Measurements from ENCODE around the gene RBSN. TPM values are rescaled to one million over a fixed set of nuclear protein-coding genes. Genes with fewer than 3 reads are reported as not detected.
A peak's percentile ranks its signal among the peaks of the same experiment; 100 is the strongest.

RBSN gene
- total RNA-seq, 2 experiments from 2014 or later: 13.5 to 15.0 TPM

DNA sequence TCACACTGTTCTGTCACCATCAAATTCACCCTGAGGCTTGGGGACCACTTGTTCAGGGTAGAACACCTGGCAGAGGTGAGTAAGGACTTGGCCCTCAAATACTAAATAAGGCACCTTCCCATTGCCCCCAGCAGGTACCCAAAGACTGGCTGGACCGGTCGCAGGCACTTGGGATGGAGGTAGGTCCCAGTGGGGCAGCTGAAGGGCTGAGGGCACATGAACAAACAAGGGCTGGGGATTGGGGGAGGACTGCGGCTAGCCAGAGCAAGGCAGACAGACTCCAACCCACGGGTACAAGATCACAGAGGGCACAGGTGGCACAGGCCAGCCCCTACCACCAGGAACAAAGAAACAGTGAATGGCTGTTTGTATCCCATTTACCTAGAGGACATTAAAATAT is 35.7 kb downstream of the RBSN start:
- Mint-ChIP-seq H3K4me1 (peaks cover 31% of the 10 kb centered on the region), H3K27ac (peak overlapping the region; percentile 51), H3K9me3 (ENCODE audit: low read depth) (no peaks in the 10 kb centered on the region), H3K4me3 (peak overlapping the region; percentile 96), H3K27me3 (no peaks in the 10 kb centered on the region), H3K36me3 (ENCODE audit: low read depth) (peaks cover 38% of the 10 kb centered on the region)
- DNase-seq: no peak
- ChIA-PET CTCF (interaction anchor here (2.8 kb wide), 1 partner anchor 12 kb away, joined by 13 read pairs; no protein-coding TSS in a partner anchor), POLR2A (no interaction called here)
- no peak for ATAC-seq
- intact Hi-C loops (cut with DNase I, micrococcal nuclease): loop anchor here in 1 of 2 experiments (10.0 kb wide), 1 partner anchor 658 kb away; the partner anchor contains the start of gene SLC6A6

GRCh38 chr3:15060029-15060428 is 38.9 kb downstream of the RBSN start:
- Mint-ChIP-seq H3K27me3 (no peaks in the 10 kb centered on the region), H3K27ac (no peak overlapping the region), H3K4me1 (peaks cover 43% of the 10 kb centered on the region), H3K36me3 (ENCODE audit: low read depth) (peaks cover 66% of the 10 kb centered on the region), H3K9me3 (ENCODE audit: low read depth) (peaks cover 2% of the 10 kb centered on the region), H3K4me3 (no peak overlapping the region)
- ChIA-PET CTCF (no interaction called here), POLR2A (no interaction called here)
- ATAC-seq (no peak), DNase-seq (no peak)
- intact Hi-C loops (cut with DNase I, micrococcal nuclease): loop anchor here in 1 of 2 experiments (10.0 kb wide), 1 partner anchor 655 kb away; the partner anchor contains the start of gene SLC6A6

- intact Hi-C loops (cut with DNase I, micrococcal nuclease): no loop called here
- Mint-ChIP-seq H3K36me3 (ENCODE audit: low read depth) (peaks cover 65% of the 10 kb centered on the region), H3K27ac (no peak overlapping the region), H3K9me3 (ENCODE audit: low read depth) (peaks cover 2% of the 10 kb centered on the region), H3K27me3 (no peaks in the 10 kb centered on the region), H3K4me3 (no peak overlapping the region), H3K4me1 (peaks cover 40% of the 10 kb centered on the region)
- DNase-seq (no peak), ATAC-seq (no peak)
- ChIA-PET CTCF (no interaction called here), POLR2A (no interaction called here)
Observed at GRCh38 chr3:15056676-15057404, 42.1 kb downstream of the RBSN start.

DNA sequence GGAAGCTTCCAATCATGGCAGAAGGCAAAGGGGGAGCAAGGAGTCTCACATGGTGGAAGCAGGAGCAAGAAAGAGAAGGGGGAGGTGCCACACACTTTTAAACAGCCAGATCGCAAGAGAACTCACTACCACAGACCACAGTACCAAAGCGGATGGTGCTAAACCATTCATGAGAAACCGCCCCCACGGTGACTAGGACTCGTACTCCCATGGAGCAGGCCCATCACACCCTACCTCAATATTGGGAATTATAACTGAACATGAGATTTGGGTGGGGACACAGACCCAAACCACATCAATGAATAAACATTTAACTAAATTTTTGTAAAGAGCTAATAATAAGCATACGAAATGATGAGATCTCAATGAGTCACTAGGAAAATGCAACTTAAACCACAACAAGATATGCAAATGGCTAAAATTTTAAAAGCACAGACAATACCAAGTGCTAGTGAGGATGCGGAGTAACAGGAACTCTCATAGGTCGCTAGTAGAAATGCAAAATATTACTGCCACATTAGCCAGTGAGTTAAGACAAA is 43.9 kb downstream of the RBSN start:
- ATAC-seq (peak; percentile 87), DNase-seq (peak; percentile 78)
- POLR2A ChIA-PET: no interaction called here
- CTCF ChIA-PET: interaction anchor here (0.5 to 1.0 kb wide), 2 partner anchors 56 to 352 kb away, joined by 3 read pairs; no protein-coding TSS in a partner anchor
- H3K9me3 Mint-ChIP-seq (ENCODE audit: low read depth): peaks cover 2% of the 10 kb centered on the region
- H3K27me3 Mint-ChIP-seq: no peaks in the 10 kb centered on the region
- H3K4me3 Mint-ChIP-seq: no peak overlapping the region
- peaks cover 43% of the 10 kb centered on the region for H3K4me1 Mint-ChIP-seq
- intact Hi-C loops (cut with DNase I, micrococcal nuclease): loop anchor here (1.0 to 2.0 kb wide), 2 partner anchors 10 to 44 kb away; partner anchors contain the start of genes MRPS25 (in 1 of the 2) and RBSN (in 1 of the 2)
- peaks cover 70% of the 10 kb centered on the region for H3K36me3 Mint-ChIP-seq (ENCODE audit: low read depth)
- peak overlapping the region; percentile 78 for H3K27ac Mint-ChIP-seq

GRCh38 chr3:15053541-15053940 is 45.4 kb downstream of the RBSN start:
- Mint-ChIP-seq H3K9me3 (ENCODE audit: low read depth) (peaks cover 2% of the 10 kb centered on the region), H3K27me3 (no peaks in the 10 kb centered on the region), H3K27ac (no peak overlapping the region), H3K36me3 (ENCODE audit: low read depth) (peaks cover 59% of the 10 kb centered on the region), H3K4me1 (peaks cover 36% of the 10 kb centered on the region), H3K4me3 (no peak overlapping the region)
- ChIA-PET CTCF (interaction anchor here (1.2 to 1.6 kb wide), 2 partner anchors 12 to 24 kb away, joined by 3 read pairs; partner anchors contain the start of gene MRPS25), POLR2A (no interaction called here)
- intact Hi-C loops (cut with DNase I, micrococcal nuclease): loop anchor here in 1 of 2 experiments (5.0 kb wide), 1 partner anchor 126 kb away; no protein-coding TSS in a partner anchor
- ATAC-seq (no peak), DNase-seq (no peak)

DNA sequence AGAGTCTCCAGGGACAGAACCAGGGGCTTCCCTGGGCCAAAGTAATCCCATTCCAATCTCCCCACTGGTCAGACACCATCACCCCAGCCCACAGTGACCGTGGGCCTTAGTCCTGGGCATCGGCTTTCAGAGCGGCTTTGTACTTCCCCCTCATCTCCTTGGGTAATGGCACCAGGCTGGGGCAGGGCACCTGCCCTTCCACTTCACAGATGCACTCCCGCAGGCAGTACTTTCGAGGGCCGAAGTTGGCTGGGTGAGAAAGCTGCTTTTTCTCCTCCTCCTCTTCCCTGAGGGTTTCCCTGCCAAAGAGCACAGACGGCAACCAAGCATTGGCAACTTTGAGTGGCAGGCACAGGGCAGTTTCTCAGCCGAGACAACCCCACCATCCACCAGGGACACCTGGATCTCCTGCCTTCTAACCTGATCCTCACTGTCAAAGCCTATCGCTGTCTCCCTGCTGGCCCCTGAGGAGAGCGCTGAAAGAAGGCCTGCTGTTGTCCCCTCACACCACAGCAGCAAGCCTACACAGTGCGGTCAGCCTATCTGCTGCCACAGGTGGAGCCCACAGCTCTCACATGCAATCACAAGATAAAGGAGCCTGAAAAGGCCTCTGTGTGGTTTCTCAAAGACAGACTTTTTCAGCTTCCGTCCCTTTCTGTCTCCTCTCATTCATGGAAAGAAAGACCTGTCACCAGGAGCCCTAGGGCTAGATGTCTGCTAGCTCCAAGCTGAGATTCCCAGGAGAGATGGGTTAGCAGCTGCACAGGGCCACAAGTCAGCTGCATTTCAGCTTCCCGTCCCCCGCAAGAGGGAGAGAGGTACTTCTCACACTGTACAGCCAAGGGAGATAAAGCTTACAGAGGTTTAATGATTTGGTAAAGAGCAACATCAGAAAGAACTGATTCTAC is 46.4 kb downstream of the RBSN start:
- ATAC-seq (no peak), DNase-seq (no peak)
- H3K9me3 Mint-ChIP-seq (ENCODE audit: low read depth): peaks cover 2% of the 10 kb centered on the region
- intact Hi-C loops (cut with DNase I, micrococcal nuclease): loop anchor here in 1 of 2 experiments (5.0 kb wide), 1 partner anchor 125 kb away; no protein-coding TSS in a partner anchor
- H3K27me3 Mint-ChIP-seq: no peaks in the 10 kb centered on the region
- CTCF ChIA-PET: interaction anchor here (0.7 to 1.6 kb wide), 5 partner anchors 13 to 39 kb away, joined by 3 to 6 read pairs (median 3); partner anchors contain the start of gene MRPS25
- H3K4me1 Mint-ChIP-seq: peaks cover 34% of the 10 kb centered on the region
- POLR2A ChIA-PET: no interaction called here
- peaks cover 54% of the 10 kb centered on the region for H3K36me3 Mint-ChIP-seq (ENCODE audit: low read depth)
- H3K4me3 Mint-ChIP-seq: no peak overlapping the region
- peak overlapping the region; percentile 28 for H3K27ac Mint-ChIP-seq

- Mint-ChIP-seq H3K4me1 (peaks cover 30% of the 10 kb centered on the region), H3K9me3 (ENCODE audit: low read depth) (peaks cover 2% of the 10 kb centered on the region), H3K27ac (peak overlapping the region; percentile 9), H3K4me3 (no peak overlapping the region), H3K36me3 (ENCODE audit: low read depth) (peaks cover 50% of the 10 kb centered on the region), H3K27me3 (no peaks in the 10 kb centered on the region)
- DNase-seq: peak; percentile 67
- ChIA-PET CTCF (interaction anchor here (0.6 to 1.9 kb wide), 17 partner anchors 13 to 158 kb away, joined by 3 to 13 read pairs (median 3); partner anchors contain the start of gene MRPS25), POLR2A (no interaction called here)
- intact Hi-C loops (cut with DNase I, micrococcal nuclease): loop anchor here in 1 of 2 experiments (5.0 kb wide), 1 partner anchor 124 kb away; no protein-coding TSS in a partner anchor
- peak; percentile 81 for ATAC-seq
Observed at GRCh38 chr3:15051531-15051930, 47.4 kb downstream of the RBSN start.

- Mint-ChIP-seq H3K9me3 (ENCODE audit: low read depth) (peaks cover 2% of the 10 kb centered on the region), H3K4me1 (peaks cover 23% of the 10 kb centered on the region), H3K27me3 (no peaks in the 10 kb centered on the region), H3K4me3 (no peak overlapping the region), H3K36me3 (ENCODE audit: low read depth) (peaks cover 48% of the 10 kb centered on the region), H3K27ac (peak overlapping the region; percentile 38)
- DNase-seq (no peak), ATAC-seq (no peak)
- ChIA-PET POLR2A (no interaction called here), CTCF (interaction anchor here (0.7 to 1.9 kb wide), 11 partner anchors 13 to 129 kb away, joined by 3 to 13 read pairs (median 3); partner anchors contain the start of gene MRPS25)
- intact Hi-C loops (cut with DNase I, micrococcal nuclease): loop anchor here in 1 of 2 experiments (5.0 kb wide), 1 partner anchor 123 kb away; no protein-coding TSS in a partner anchor
Observed at GRCh38 chr3:15050405-15051092, 48.4 kb downstream of the RBSN start.

GRCh38 chr3:15049584-15049983 is 49.4 kb downstream of the RBSN start:
- Mint-ChIP-seq H3K27me3 (no peaks in the 10 kb centered on the region), H3K9me3 (ENCODE audit: low read depth) (no peaks in the 10 kb centered on the region), H3K4me1 (peaks cover 23% of the 10 kb centered on the region), H3K36me3 (ENCODE audit: low read depth) (peaks cover 46% of the 10 kb centered on the region), H3K27ac (no peak overlapping the region), H3K4me3 (no peak overlapping the region)
- POLR2A ChIA-PET: no interaction called here
- ATAC-seq (no peak), DNase-seq (no peak)
- CTCF ChIA-PET: interaction anchor here (1.8 kb wide), 1 partner anchor 123 kb away, joined by 5 read pairs; no protein-coding TSS in a partner anchor
- intact Hi-C loops (cut with DNase I, micrococcal nuclease): loop anchor here in 1 of 2 experiments (5.0 kb wide), 1 partner anchor 122 kb away; no protein-coding TSS in a partner anchor

DNA sequence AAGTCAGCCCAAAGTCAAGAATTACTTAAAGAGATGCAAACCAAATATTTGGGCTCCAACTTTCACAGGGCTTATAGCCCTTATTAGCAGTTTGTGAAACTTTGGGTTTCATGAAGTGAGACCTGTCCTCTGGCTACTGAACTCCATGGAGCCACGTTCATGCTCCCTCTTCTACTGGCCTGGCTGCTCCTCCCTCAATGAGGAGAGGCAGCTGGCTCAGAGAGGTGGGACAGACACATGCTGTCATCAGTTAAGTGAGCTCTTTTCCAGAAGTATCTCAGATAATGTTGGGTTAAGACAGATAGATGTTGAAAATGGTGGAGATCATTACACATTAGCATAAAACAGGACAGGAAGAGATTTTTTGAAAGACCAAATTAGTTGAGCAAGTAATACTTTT is 53.3 kb downstream of the RBSN start:
- Mint-ChIP-seq H3K36me3 (ENCODE audit: low read depth) (peaks cover 47% of the 10 kb centered on the region), H3K27ac (peak overlapping the region; percentile 28)

More for the DNA sequence above, 53.3 kb downstream of the RBSN start:
- Mint-ChIP-seq H3K4me1 (peaks cover 32% of the 10 kb centered on the region), H3K4me3 (no peak overlapping the region), H3K27me3 (no peaks in the 10 kb centered on the region), H3K9me3 (ENCODE audit: low read depth) (no peaks in the 10 kb centered on the region)
- no peak for DNase-seq
- no peak for ATAC-seq
- ChIA-PET POLR2A (no interaction called here), CTCF (no interaction called here)
- intact Hi-C loops (cut with DNase I, micrococcal nuclease): loop anchor here in 1 of 2 experiments (5.0 kb wide), 1 partner anchor 118 kb away; no protein-coding TSS in a partner anchor
